K562 (cell line): ENCODE data around the gene CLIC5. TPM values are rescaled to one million over a fixed set of nuclear protein-coding genes. Genes with fewer than 3 reads are reported as not detected.

Experiments used
- ATAC-seq: fragments of 200-7000 bp; cut with Tn5 transposase; 3 replicates; pipeline ENCODE4 v1.9.1; 2020; ENCODE audit warnings: moderate library complexity
- BruUV-seq: library from RNA; stranded (reverse); fragments of 400-500 nt; replicated peaks from 2 replicates; lab custom pipeline; 2021; lab: Mats Ljungman, UMichigan
- CTCF ChIA-PET: fragments of 300-600 bp; formaldehyde crosslinking; extraction: SDS; loops from one replicate; lab custom pipeline; 2021; ENCODE audit warnings: low intra/inter-chr PET ratio; lab: Yijun Ruan, JAX
- POLR2A ChIA-PET: fragments of 300-600, 350-650 bp; sonication (Branson Sonifier 250); formaldehyde crosslinking; extraction: SDS; loops from one replicate; lab custom pipeline; 2021; ENCODE audit warnings: antibody characterized with exemption, inconsistent platforms; lab: Yijun Ruan, JAX
- DNase-seq, 4 experiments: peaks; one replicate each; pipeline versions ENCODE4 v3.0.0 to v3.0.0-alpha.2; 2011 to 2018; ENCODE audit warnings: low spot score in 3 of 4, mixed read lengths in 3 of 4; ENCODE audit errors: extremely low read depth in 1 of 4
- FAIRE-seq: peaks from 2 replicates; lab custom pipeline; 2011; peaks lifted over from hg19 to GRCh38; lab: Jason Lieb, UNC
- H2AFZ ChIP-seq: 2 replicates; pipeline ENCODE4 v1.6.0; 2011; ENCODE audit warnings: low read depth, low read length, control low read depth, inconsistent platforms
- H3K27ac ChIP-seq: fragments of 200-600 bp; 3 replicates; pipeline ENCODE4 v1.8.0; 2011; ENCODE audit warnings: low read depth, mild to moderate bottlenecking, control low read depth, inconsistent platforms, low read length, moderate library complexity, mixed read lengths; ENCODE audit errors: extremely low read depth
- H3K27me3 ChIP-seq, 2 experiments: fragments of 300-600 bp in 1 of 2; 2 replicates in 1 of 2; 3 replicates in 1 of 2; pipeline versions ENCODE4 v1.6.0 to v1.8.0; 2011; ENCODE audit warnings: inconsistent platforms in 2 of 2, low read length in 2 of 2, mild to moderate bottlenecking in 1 of 2, mixed read lengths in 1 of 2, moderate library complexity in 1 of 2; ENCODE audit not compliant: control insufficient read depth in 2 of 2, insufficient read depth in 2 of 2
- H3K36me3 ChIP-seq: fragments of 300-600 bp; 3 replicates; pipeline ENCODE4 v1.8.0; 2011; ENCODE audit warnings: mild to moderate bottlenecking, low read length, inconsistent platforms; ENCODE audit not compliant: control insufficient read depth, insufficient read depth
- H3K4me1 ChIP-seq, 2 experiments: fragments of 200-600 bp in 1 of 2; replicated peaks in 1 of 2; 2 replicates in 1 of 2; 3 replicates in 1 of 2; pipeline versions ENCODE4 v1.5.1 to v1.8.0; 2011; ENCODE audit warnings: inconsistent platforms in 2 of 2, low read length in 2 of 2, mild to moderate bottlenecking in 1 of 2, mixed read lengths in 1 of 2, moderate library complexity in 1 of 2; ENCODE audit not compliant: control insufficient read depth in 2 of 2, insufficient read depth in 2 of 2
- H3K4me2 ChIP-seq: 2 replicates; pipeline ENCODE4 v1.6.1; 2011; ENCODE audit warnings: low read length, control low read depth, inconsistent platforms, mixed read lengths; ENCODE audit not compliant: insufficient read depth
- H3K4me3 ChIP-seq: fragments of 200-600 bp; sonication (generic), shearing (Covaris generic); 2 replicates; pipeline ENCODE4 v1.5.1; 2016; ENCODE audit warnings: control low read depth, inconsistent platforms
- H3K79me2 ChIP-seq: fragments of 200-600 bp; 3 replicates; pipeline ENCODE4 v1.8.0; 2011; ENCODE audit warnings: low read length, inconsistent platforms; ENCODE audit not compliant: control insufficient read depth, insufficient read depth
- H3K9ac ChIP-seq, 2 experiments: 2 replicates each; pipeline versions ENCODE4 v1.6.0 to v1.6.1; 2011; ENCODE audit warnings: low read depth in 2 of 2, low read length in 2 of 2, control low read depth in 1 of 2, inconsistent platforms in 1 of 2, mild to moderate bottlenecking in 1 of 2, mixed read lengths in 1 of 2; ENCODE audit not compliant: insufficient read depth in 1 of 2
- H3K9me1 ChIP-seq: one replicate; pipeline ENCODE4 v1.6.0; 2011; ENCODE audit warnings: inconsistent platforms, mild to moderate bottlenecking, low read length, moderate library complexity; ENCODE audit not compliant: control insufficient read depth, insufficient read depth
- H3K9me3 ChIP-seq: replicated peaks from 2 replicates; pipeline ENCODE4 v1.5.1; 2011; ENCODE audit warnings: low read depth, low read length, inconsistent platforms; ENCODE audit not compliant: control insufficient read depth, insufficient read depth
- H4K20me1 ChIP-seq: replicated peaks from 2 replicates; pipeline ENCODE4 v1.6.1; 2011; ENCODE audit warnings: low read length, inconsistent platforms, mixed read lengths; ENCODE audit not compliant: control insufficient read depth, insufficient read depth
- NCOA2 ChIP-seq, 2 experiments: fragments of 450-650 bp; IDR thresholded peaks; 2 replicates each; pipeline ENCODE4 v1.6.1; 2018; ENCODE audit warnings: mild to moderate bottlenecking in 2 of 2, moderate library complexity in 1 of 2; ENCODE audit not compliant: partially characterized antibody in 2 of 2
- NCOA4 ChIP-seq: fragments of 450-650 bp; IDR thresholded peaks from 2 replicates; pipeline ENCODE4 v1.6.1; 2018; ENCODE audit warnings: mild to moderate bottlenecking; ENCODE audit not compliant: partially characterized antibody
- PRMT5 ChIP-seq: sonication (generic); formaldehyde crosslinking; IDR thresholded peaks from 2 replicates; pipeline ENCODE4 v1.5.0; 2020; ENCODE audit warnings: missing genetic modification reagents
- ZKSCAN8 ChIP-seq: fragments of 200-800 bp; sonication (Bioruptor generic); IDR thresholded peaks from 2 replicates; pipeline ENCODE4 v1.6.1; 2016; ENCODE audit warnings: missing genetic modification characterization, missing compliant biosample characterization
- WGBS: fragments of 100-300 bp; shearing (Covaris generic); methylation state at CpG from one replicate; pipeline ENCODE4 v1.1.6; 2016; ENCODE audit warnings: low coverage, mixed read lengths; ENCODE audit not compliant: insufficient coverage; ENCODE audit errors: missing lambda C conversion rate; 5-methylcytosine and 5-hydroxymethylcytosine counted together
- in situ Hi-C: fragments of 300-500 bp; cut with MboI; formaldehyde crosslinking; loops from 4 replicates; pipeline ENCODE4 v1.15.0; 2018; ENCODE audit warnings: inconsistent platforms, mixed read lengths
- intact Hi-C: fragments of 100-400 bp; cut with micrococcal nuclease; formaldehyde crosslinking; loops from 2 replicates; pipeline ENCODE4 v1.14.2; 2022
- polyA plus RNA-seq, 8 experiments: library from polyadenylated mRNA; depleted of rRNA in 4 of 8; stranded (reverse) in 5 of 8; unstranded in 3 of 8; fragments of >200 nt; fragmentation: Nextera tagmentation in 2 of 8; fragmentation: Illumina TruSeq in 1 of 8; extraction: Ambion mirVana in 2 of 8; extraction: Trizol in 1 of 8; gene quantifications; 2 replicates each; pipeline versions ENCODE4 v1.2.1 to v1.2.3, GENCODE V29; 2011 to 2014; ENCODE audit warnings: inconsistent platforms in 1 of 8, missing spikeins in 1 of 8
- total RNA-seq, 7 experiments: library from RNA; depleted of rRNA in 6 of 7; stranded (reverse); fragments of >200 nt in 6 of 7; fragmentation: Illumina TruSeq in 2 of 7; extraction: Trizol in 2 of 7; gene quantifications; 2 replicates each; pipeline versions ENCODE4 v1.2.1 to v1.2.3, GENCODE V29; 2011 to 2021; ENCODE audit warnings: low replicate concordance in 1 of 7

The CLIC5 gene
- total and polyA plus RNA-seq, 9 of the 15 experiments (the other 6 are each of a cell fraction or from before 2014, with no cell fraction given) = 0.31 TPM; not detected in 8

- Histone ChIP-seq H3K27me3 (no peaks in the 10 kb centered on the region), H3K9ac (no peak overlapping the region), H3K27ac (no peak overlapping the region), H3K4me1 (no peaks in the 10 kb centered on the region), H3K79me2 (no peaks in the 10 kb centered on the region), H3K36me3 (no peaks in the 10 kb centered on the region), H3K9me1 (no peaks in the 10 kb centered on the region), H3K4me3 (no peak overlapping the region), H3K9me3 (no peaks in the 10 kb centered on the region), H4K20me1 (no peaks in the 10 kb centered on the region), H3K4me2 (no peak overlapping the region), H2AFZ (no peak overlapping the region)
- ChIA-PET POLR2A (no interaction called here), CTCF (no interaction called here)
- TF ChIP-seq ZKSCAN8 (CRISPR knock-in tag) (no peak), NCOA4 (no peak), PRMT5 (CRISPR knock-in tag) (no peak)
- WGBS = 0% methylated on average over 2 of the region's 2 CpGs
- BruUV-seq = no TSS peak
- no peak for FAIRE-seq
- intact Hi-C loops = no loop called here
- no peak for ATAC-seq
- no peak for DNase-seq
- in situ Hi-C loops = no loop called here
Measured at GRCh38 chr6:45969883-45970282, 45.8 kb downstream of the CLIC5 start.

GRCh38 chr6:45969026-45969425 lies 46.6 kb downstream of the CLIC5 start:
- in situ Hi-C loops = no loop called here
- no peak overlapping the region for H2AFZ ChIP-seq
- H3K79me2 ChIP-seq = no peaks in the 10 kb centered on the region
- no peaks in the 10 kb centered on the region for H3K36me3 ChIP-seq
- no peak overlapping the region for H3K9ac ChIP-seq
- H3K4me3 ChIP-seq = no peak overlapping the region
- no peak for TF ChIP-seq NCOA2 (IDR thresholded peaks at IDR 0.05; ENCODE audit: partially characterized antibody in 2 of 2)
- ATAC-seq (no peak), DNase-seq (no peak), FAIRE-seq (no peak)
- H3K4me2 ChIP-seq = no peak overlapping the region
- H3K9me1 ChIP-seq = no peaks in the 10 kb centered on the region
- WGBS = 0% methylated on average over 2 of the region's 2 CpGs
- ChIA-PET POLR2A (no interaction called here), CTCF (no interaction called here)
- BruUV-seq = no TSS peak
- no peak overlapping the region for H3K27ac ChIP-seq
- no peaks in the 10 kb centered on the region for H3K4me1 ChIP-seq
- intact Hi-C loops = no loop called here
- no peaks in the 10 kb centered on the region for H3K27me3 ChIP-seq
- H4K20me1 ChIP-seq = no peaks in the 10 kb centered on the region
- H3K9me3 ChIP-seq = no peaks in the 10 kb centered on the region
